GM12892 (cell line): ENCODE data around the gene FLG2.

Experiments
- POLR2A ChIP-seq: IDR thresholded peaks from 2 replicates; pipeline ENCODE4 v1.6.1; 2011; ENCODE audit warnings: low read depth, low read length, control low read depth
- POLR2AphosphoS5 ChIP-seq: IDR thresholded peaks from 2 replicates; pipeline ENCODE4 v1.6.1; 2011; ENCODE audit warnings: low read depth, low read length, control low read depth

DNA sequence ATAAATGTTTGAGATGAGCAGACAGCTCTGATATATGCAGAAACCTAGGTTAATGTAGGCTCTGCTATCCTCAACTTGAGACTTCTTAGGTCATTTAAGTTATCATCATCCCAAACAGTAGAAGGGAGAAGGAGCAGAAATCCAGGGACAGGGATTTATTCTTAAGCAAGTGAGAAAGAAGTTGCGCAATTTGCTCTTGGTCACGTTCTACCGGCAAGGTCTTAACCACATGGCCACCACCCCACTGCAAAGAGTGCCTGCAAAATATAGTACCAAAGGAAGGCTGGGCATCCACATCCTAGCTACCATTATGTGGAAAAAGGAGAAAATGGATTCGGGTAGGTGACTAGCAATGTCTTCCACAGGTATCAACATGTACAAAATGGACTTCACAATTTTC lies 29.1 kb upstream of the FLG2 start:
- TF ChIP-seq POLR2A: no peak
- no peak for TF ChIP-seq POLR2AphosphoS5
